KG1 (cell line): Measurements from ENCODE around the gene STN1.

Source experiments
- DNase-seq: peaks from one replicate; lab custom pipeline; 2025; lab: John Stamatoyannopoulos, UW

The STN1 gene

GRCh38 chr10:103894441-103894864 is 23.5 kb downstream of the STN1 start:
- DNase-seq: no peak

- DNase-seq: no peak
Observed at GRCh38 chr10:103893817-103894216, 24.2 kb downstream of the STN1 start.

- no peak for DNase-seq
Observed at GRCh38 chr10:103892181-103892580, 25.8 kb downstream of the STN1 start.

- no peak for DNase-seq
Observed at GRCh38 chr10:103890688-103891087, 27.3 kb downstream of the STN1 start.

- DNase-seq: no peak
Observed at GRCh38 chr10:103890194-103890658, 27.8 kb downstream of the STN1 start.

GRCh38 chr10:103889121-103889720 is 28.8 kb downstream of the STN1 start:
- no peak for DNase-seq

- DNase-seq: peak; percentile 25
Observed at GRCh38 chr10:103888113-103888841, 29.7 kb downstream of the STN1 start.

- DNase-seq: no peak
Observed at GRCh38 chr10:103885617-103886016, 32.4 kb downstream of the STN1 start.

GRCh38 chr10:103884681-103885139 is 33.3 kb downstream of the STN1 start:
- DNase-seq: peak; percentile 13

- DNase-seq: no peak
Observed at GRCh38 chr10:103882285-103883007, 35.5 kb downstream of the STN1 start.

GRCh38 chr10:103881416-103882284 is 36.3 kb downstream of the STN1 start:
- no peak for DNase-seq

- no peak for DNase-seq
Observed at GRCh38 chr10:103879831-103880230, 38.2 kb downstream of the STN1 start.

GRCh38 chr10:103879409-103879808 is 38.6 kb downstream of the STN1 start:
- DNase-seq: no peak

- DNase-seq: no peak
Observed at GRCh38 chr10:103877861-103878260, 40.1 kb downstream of the STN1 start.

GRCh38 chr10:103876155-103876554 is 41.8 kb downstream of the STN1 start:
- no peak for DNase-seq

- no peak for DNase-seq
Observed at GRCh38 chr10:103874730-103875129, 43.3 kb downstream of the STN1 start.

- no peak for DNase-seq
Observed at GRCh38 chr10:103872137-103872931, 45.6 kb downstream of the STN1 start.

- DNase-seq: no peak
Observed at GRCh38 chr10:103871006-103871405, 47.0 kb downstream of the STN1 start.

GRCh38 chr10:103870516-103870915 is 47.5 kb downstream of the STN1 start:
- DNase-seq: no peak

- no peak for DNase-seq
Observed at GRCh38 chr10:103869336-103869735, 48.6 kb downstream of the STN1 start.

GRCh38 chr10:103868200-103868599 is 49.8 kb downstream of the STN1 start:
- no peak for DNase-seq
